Skin of body (tissue), 2 donors: ENCODE measurements around the gene MIF. TPM values are rescaled to one million over a fixed set of nuclear protein-coding genes. Genes with fewer than 3 reads are reported as not detected.
"Not testable (repeated sequence)": the region's sequence is repeated elsewhere in the genome, so short reads cannot be mapped to it uniquely, and the experiment has no call there.

Experiments
- DNase-seq: peaks from one replicate; lab custom pipeline; 2025; lab: John Stamatoyannopoulos, UW
- total RNA-seq: library from RNA; depleted of rRNA; stranded (reverse); fragments of >200 nt; gene quantifications from one replicate; pipeline ENCODE4 v1.2.3, GENCODE V29; 2014

Gene MIF
- total RNA-seq, result 69.8 TPM

- peak; percentile 79 for DNase-seq
These were observed at the start of gene MIF for GRCh38 chr22:23893945-23894709. Gene MIF, plus strand, starts transcription at chr22:23894383. Its CDS starts 92 bp downstream, at chr22:23894475.

DNA sequence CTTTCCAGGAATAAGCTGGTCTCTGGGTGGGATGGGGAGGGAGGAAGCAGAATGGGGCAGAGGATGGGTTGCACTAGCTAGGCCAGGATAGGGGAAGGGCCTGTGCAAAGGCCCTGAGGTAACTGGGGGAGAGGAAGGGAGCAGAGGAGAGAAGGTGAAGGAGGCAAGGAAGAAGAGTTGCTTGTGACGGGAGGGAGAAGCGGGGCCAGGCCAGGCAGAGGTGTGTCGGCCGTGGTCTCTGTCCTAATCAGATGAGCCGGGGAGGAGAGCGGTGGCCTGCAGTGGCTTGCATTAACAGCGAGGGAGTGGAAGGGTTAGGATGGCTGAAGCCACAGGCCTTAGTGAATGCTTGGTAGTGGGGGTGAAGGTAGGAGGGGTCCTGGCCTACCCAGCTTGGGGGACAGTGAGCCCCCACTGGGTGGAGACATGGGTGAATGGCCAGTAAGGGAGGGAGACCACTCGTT is 49.4 kb upstream of the MIF start:
- DNase-seq, result no peak

GRCh38 chr22:23845265-23846080 is 48.7 kb upstream of the MIF start:
- no peak for DNase-seq

- no peak for DNase-seq
These were observed 48.1 kb upstream of the MIF start for GRCh38 chr22:23846081-23846469.

DNA sequence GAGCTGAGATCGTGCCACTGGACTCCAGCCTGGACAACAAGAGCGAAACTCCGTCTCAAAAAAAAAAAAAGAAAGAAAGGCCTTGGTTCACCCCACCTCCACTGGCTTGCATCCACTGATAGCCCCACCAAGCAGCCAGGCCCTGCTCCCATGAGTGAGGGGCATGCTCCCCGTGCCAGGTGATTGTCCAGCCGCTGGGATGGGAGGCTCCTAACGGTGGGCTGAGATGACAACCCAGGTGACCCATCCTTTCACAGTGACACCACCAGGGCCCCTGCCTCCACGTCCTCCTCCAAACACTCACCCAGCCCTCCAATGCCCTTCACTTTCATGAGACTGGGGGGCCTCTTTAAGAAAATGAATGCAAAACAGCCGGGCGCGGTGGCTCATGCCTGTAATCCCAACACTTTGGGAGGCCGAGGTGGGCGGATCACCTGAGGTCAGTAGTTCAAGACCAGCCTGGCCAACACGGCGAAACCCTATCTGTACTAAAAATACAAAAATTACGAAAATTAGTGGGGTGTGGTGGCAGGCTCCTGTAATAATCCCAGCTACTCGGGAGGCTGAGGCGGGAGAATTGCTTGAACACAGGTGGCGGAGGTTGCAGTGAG is 46.8 kb upstream of the MIF start:
- DNase-seq, result no peak

GRCh38 chr22:23847991-23848864 is 46.0 kb upstream of the MIF start:
- DNase-seq, result no peak

DNA sequence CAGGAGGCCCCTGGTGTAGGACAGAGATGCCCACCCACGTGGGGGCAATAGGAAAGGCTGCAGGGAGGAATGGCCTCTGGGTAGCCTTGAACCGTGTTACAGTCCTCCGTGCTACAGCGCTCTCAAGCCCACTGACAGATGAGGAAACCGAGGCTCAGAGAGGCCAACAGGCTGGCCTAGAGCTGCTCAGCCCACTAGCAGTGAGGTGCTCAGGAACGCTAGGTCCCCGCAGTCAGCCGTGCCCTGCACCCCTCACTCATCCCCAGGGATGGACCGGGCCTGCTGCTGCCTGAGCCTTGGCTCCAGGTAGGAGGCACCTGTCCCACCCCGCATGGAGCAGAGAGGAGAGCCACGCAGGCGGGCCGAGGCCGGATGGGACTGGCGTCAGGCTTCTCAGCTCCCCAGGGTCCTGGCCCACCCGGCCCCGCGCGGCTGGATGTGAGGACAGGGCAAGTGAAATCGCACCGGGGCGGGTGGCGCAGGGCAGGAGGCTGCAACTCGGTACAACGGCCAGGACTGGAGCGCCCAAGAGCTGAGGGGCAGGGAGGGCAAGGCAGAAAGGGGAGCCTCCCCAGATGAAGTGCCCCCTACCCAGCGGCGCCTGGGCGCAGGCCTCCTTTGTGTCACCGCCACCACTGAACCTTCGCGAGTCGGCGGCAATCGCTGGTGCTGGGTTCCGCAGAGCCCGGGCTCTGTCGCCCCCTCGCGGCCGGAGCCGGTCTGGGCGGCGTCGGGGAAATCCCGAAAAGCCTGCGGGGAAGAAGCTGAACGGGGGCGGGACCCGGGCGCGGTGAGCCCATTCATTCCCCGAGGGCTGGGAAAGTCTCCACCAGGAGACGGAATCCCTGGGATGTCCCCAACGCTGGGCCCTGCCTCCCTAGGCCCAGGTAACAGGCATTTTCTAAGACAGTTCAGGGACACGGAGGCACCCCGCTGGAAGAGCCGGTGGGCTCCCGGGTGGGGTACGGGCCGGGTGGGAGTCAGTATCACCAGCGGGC is 44.9 kb upstream of the MIF start:
- peak; percentile 28 for DNase-seq

DNA sequence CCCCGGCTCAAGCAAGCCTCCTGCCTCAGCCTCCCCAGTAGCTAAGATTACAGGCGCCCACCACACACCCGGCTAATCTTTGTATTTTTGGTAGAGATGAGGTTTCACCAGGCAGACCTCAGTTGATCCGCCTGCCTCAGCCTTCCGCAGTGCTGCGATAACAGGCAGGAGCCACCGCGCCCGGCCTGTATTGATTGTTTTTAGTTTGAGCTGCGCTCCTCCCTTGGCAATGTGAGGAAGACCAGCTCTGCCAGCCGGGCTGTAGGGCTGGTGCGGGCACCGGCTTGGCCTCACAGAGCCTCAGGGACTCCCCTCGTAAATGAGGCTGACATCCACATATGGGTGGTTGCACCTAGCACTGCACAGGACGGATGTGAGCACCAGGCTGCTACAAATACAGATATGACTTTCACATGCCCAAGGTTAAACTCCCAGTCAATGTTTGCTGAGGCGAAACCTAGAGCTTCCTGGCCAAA is 44.0 kb upstream of the MIF start:
- DNase-seq, result no peak

DNA sequence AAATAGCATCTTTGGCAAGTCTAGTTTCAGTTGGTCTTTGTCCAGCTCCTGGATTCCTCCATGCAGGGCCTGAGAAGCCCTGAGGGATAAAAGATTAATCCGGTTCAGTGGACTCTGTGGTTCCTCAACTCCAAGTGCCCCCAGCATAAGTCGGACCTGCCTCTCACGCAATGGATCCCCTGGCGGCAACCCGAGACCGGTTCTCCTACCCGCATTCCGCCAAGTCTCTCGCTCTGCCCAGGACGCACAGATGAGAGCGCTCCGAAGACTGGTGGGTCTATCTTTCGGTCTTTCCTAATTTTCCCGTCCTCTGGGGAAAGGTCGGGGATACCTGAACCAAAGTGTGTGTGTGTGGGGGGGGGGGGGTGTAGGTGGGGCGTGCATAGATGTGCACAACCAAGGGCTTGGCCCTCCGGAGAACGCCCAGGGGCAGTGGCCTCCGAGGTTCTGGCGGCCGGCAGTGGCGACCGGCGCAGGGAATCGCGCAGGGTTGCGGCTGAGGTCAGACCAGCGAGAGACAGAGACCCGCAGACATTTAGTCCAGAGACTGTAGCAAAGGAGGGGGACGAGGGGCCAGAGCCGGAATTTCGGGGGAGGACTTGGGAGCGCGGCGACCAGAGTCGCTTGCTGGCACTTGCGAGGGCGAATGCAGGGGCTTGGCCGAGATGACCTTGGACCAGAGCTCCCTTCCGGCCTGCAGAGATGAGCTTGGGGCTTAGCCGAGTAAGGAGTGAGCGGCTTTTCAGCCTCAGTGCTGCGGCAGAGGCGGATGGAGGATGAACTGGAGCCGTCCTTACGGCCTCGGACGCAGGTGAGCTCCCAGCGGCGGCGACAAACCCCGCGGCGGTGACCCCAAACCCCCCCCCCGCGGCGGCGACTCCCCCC is 37.2 kb upstream of the MIF start:
- DNase-seq, result peak; percentile 32

- peak; percentile 94 for DNase-seq
These were observed 36.3 kb upstream of the MIF start, which contains the start of gene SLC2A11 for GRCh38 chr22:23857606-23858483. Gene SLC2A11, plus strand, starts transcription at chr22:23857875. Its CDS starts 125 bp downstream, at chr22:23858000.

DNA sequence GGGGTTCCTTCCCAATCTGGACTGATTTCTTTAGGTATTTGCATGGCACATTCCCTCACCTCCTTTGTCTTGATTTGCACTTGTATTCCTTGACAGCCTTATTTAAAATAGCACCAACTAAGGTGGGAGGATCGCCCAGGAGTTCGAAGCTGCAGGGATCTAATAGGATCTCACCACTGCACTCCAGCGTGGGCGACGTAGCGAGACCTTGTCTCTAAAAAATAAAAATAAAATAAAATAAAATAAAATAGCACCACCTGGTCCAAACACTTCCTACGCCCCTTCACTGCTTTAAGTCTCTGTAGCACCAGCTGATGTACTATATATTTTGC is 35.7 kb upstream of the MIF start:
- DNase-seq, result no peak

- DNase-seq, result no peak
These were observed 35.0 kb upstream of the MIF start for GRCh38 chr22:23859201-23859600.

GRCh38 chr22:23860187-23860586 is 34.0 kb upstream of the MIF start:
- not testable (repeated sequence) for DNase-seq

- DNase-seq, result no peak
These were observed 32.1 kb upstream of the MIF start for GRCh38 chr22:23862103-23862502.

GRCh38 chr22:23864499-23865154 is 29.6 kb upstream of the MIF start:
- DNase-seq, result not testable (repeated sequence)

DNA sequence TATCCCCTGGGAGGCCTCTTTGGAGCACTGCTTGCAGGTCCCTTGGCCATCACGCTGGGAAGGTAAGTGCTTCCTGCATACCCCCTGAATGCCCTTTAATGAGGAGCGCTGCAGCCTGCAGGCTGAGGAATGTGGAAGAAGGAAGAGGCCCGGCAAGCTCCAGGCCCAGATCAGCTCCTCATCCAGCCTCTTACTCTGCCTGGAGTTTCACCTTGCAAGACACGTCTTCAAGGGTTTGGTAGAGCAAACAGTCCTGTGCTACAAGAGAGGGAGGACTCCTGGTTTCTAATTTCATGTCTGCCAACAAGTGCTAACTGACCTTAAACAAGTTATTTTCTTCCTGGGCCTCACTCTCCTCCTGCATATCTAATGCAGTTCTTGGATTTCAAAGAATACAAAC is 25.6 kb upstream of the MIF start:
- no peak for DNase-seq

- no peak for DNase-seq
These were observed 19.3 kb upstream of the MIF start for GRCh38 chr22:23874871-23875270.
